Measurements from ENCODE around the gene MTRR. TPM values are rescaled to one million over a fixed set of nuclear protein-coding genes. Genes with fewer than 3 reads are reported as not detected.

MTRR gene
- total and polyA plus RNA-seq, 4 experiments from 2014 or later: 50.9 to 117 (median 102) TPM

DNA sequence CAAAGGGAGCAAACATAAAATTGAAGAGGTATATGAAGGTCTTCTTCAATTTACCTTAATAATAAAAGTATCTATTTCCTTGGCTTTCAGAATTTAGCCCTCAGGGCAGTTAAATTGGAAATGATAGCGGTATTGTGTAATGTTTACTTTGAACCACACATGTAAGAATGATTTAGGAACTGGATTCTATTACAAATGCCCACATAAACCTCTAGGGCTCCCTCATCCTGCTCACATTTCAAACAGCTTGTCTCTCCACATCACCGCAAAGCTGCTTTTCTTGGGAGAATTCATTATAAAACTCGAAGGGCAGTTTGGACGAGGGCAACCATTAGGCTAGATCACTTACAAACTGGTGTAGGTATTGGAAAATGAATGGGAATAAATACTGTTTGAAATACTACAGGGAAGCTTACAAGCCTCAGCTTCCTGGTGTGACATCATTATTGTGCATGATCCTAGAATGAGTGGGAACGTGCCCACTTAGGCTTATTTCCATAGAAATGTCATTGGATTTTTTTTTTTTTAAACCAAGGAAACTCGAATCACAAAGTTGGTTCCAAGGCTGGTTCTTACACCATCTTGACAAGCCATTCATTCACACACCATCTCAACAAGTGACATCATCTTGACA lies 47.3 kb downstream of the MTRR start:
- no peaks in the 10 kb centered on the region for H3K27me3 ChIP-seq (ENCODE audit: insufficient read depth, low read length)
- no peak overlapping the region for H3K27ac ChIP-seq (ENCODE audit: low read depth, low read length)
- DNase-seq: no peak
- no peaks in the 10 kb centered on the region for H3K4me1 ChIP-seq (ENCODE audit: insufficient read depth, low read length)
- no peak overlapping the region for H3K4me3 ChIP-seq (ENCODE audit: low read length in 2 of 2)
- H3K36me3 ChIP-seq (ENCODE audit: insufficient read depth, low read length): no peaks in the 10 kb centered on the region
- H3K27me3 Mint-ChIP-seq: peaks cover 2 to 8% of the 10 kb centered on the region in 2 donors
- intact Hi-C loops (cut with micrococcal nuclease): no loop called here
- H3K36me3 Mint-ChIP-seq: peaks cover 12 to 17% of the 10 kb centered on the region in 2 donors
- ChIA-PET POLR2A (ENCODE audit: partially characterized antibody) (no interaction called here), CTCF (ENCODE audit: partially characterized antibody) (no interaction called here)
- H3K9me3 Mint-ChIP-seq: peaks cover 6 to 42% (median 27%) of the 10 kb centered on the region in 8 donors
- no peak overlapping the region for H3K4me3 Mint-ChIP-seq
- no peak overlapping the region for H3K27ac Mint-ChIP-seq
- no peaks in the 10 kb centered on the region for H3K4me1 Mint-ChIP-seq
- H3K9me3 ChIP-seq (ENCODE audit: control insufficient read depth in 1 of 2, low read length in 2 of 2): no peaks in the 10 kb centered on the region

DNA sequence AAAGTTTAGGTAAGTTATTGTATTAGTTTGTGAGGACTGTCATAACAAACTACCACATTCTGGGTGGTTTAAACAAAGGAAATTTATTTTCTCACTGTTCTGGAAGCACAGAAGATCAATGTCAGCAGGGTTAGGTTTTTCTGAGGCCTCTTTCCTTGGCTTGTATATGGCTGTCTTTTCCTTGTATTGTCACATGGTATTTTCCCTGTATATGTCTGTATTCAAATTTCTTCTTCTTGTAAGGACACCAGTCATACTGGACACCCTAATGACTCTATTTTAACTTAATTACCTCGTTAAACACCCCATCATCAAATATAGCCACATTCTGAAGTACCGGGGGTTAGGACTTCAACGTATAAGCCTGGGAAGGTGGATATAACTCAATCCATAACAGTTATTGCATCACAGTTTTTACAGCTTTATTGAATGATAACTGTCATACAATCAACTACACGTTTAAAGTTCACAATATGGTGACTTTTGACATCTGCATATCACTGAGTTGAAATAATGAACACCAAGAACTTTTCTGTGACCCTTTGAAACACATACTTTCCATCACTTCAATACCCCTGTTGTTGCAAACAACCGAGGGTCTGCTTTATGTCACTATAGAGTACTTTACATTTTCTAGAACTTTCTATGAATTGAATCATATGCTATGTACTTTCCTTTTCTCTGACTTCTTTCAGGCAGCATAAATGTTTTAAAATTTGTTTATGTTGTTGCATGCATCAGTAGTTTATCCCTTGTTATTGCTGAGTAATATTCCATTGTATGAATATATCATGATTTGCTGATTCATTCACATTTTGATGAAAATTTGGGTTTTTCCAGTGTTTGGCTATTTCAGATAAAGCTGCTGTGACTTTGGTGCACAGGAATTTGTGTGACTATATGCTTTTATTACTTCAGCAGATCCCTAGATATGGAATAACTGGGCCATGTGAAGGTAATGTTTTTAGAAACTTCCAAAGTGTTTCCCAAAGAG lies 48.5 kb downstream of the MTRR start:
- Histone ChIP-seq H3K27me3 (ENCODE audit: insufficient read depth, low read length) (no peaks in the 10 kb centered on the region), H3K9me3 (ENCODE audit: control insufficient read depth in 1 of 2, low read length in 2 of 2) (no peaks in the 10 kb centered on the region), H3K4me1 (ENCODE audit: insufficient read depth, low read length) (no peaks in the 10 kb centered on the region), H3K4me3 (ENCODE audit: low read length in 2 of 2) (no peak overlapping the region), H3K36me3 (ENCODE audit: insufficient read depth, low read length) (no peaks in the 10 kb centered on the region), H3K27ac (ENCODE audit: low read depth, low read length) (no peak overlapping the region)
- POLR2A ChIA-PET (ENCODE audit: partially characterized antibody): no interaction called here
- no peaks in the 10 kb centered on the region for H3K4me1 Mint-ChIP-seq
- peaks cover 6 to 9% of the 10 kb centered on the region in 2 donors for H3K36me3 Mint-ChIP-seq
- CTCF ChIA-PET (ENCODE audit: partially characterized antibody): interaction anchor here (2.3 kb wide), 1 partner anchor 10 kb away, joined by 9 read pairs; no protein-coding TSS in a partner anchor
- H3K9me3 Mint-ChIP-seq: peaks cover 6 to 31% (median 22%) of the 10 kb centered on the region in 8 donors
- peaks cover 2 to 8% of the 10 kb centered on the region in 2 donors for H3K27me3 Mint-ChIP-seq
- DNase-seq: no peak
- H3K27ac Mint-ChIP-seq: no peak overlapping the region
- intact Hi-C loops (cut with micrococcal nuclease): no loop called here
- no peak overlapping the region for H3K4me3 Mint-ChIP-seq

- no peak overlapping the region for H3K4me3 ChIP-seq (ENCODE audit: low read length in 2 of 2)
- H3K36me3 ChIP-seq (ENCODE audit: insufficient read depth, low read length): no peaks in the 10 kb centered on the region
- POLR2A ChIA-PET (ENCODE audit: partially characterized antibody): no interaction called here
- no peaks in the 10 kb centered on the region for H3K9me3 ChIP-seq (ENCODE audit: control insufficient read depth in 1 of 2, low read length in 2 of 2)
- CTCF ChIA-PET (ENCODE audit: partially characterized antibody): interaction anchor here (1.3 kb wide), 1 partner anchor 10 kb away, joined by 3 read pairs; no protein-coding TSS in a partner anchor
- Mint-ChIP-seq H3K4me3 (no peak overlapping the region), H3K27me3 (peaks cover 3 to 12% of the 10 kb centered on the region in 2 donors), H3K27ac (no peak overlapping the region), H3K9me3 (no peaks in the 10 kb centered on the region), H3K36me3 (no peaks in the 10 kb centered on the region), H3K4me1 (peaks cover 0 to 5% (median 2%) of the 10 kb centered on the region in 4 donors)
- no peaks in the 10 kb centered on the region for H3K27me3 ChIP-seq (ENCODE audit: insufficient read depth, low read length)
- H3K27ac ChIP-seq (ENCODE audit: low read depth, low read length): no peak overlapping the region
- DNase-seq: no peak
- intact Hi-C loops (cut with micrococcal nuclease): loop anchor here (2.0 kb wide), 1 partner anchor 1619 kb away; no protein-coding TSS in a partner anchor
- H3K4me1 ChIP-seq (ENCODE audit: insufficient read depth, low read length): no peaks in the 10 kb centered on the region
These were observed 57.2 kb downstream of the MTRR start for GRCh38 chr5:7925961-7926695.

DNA sequence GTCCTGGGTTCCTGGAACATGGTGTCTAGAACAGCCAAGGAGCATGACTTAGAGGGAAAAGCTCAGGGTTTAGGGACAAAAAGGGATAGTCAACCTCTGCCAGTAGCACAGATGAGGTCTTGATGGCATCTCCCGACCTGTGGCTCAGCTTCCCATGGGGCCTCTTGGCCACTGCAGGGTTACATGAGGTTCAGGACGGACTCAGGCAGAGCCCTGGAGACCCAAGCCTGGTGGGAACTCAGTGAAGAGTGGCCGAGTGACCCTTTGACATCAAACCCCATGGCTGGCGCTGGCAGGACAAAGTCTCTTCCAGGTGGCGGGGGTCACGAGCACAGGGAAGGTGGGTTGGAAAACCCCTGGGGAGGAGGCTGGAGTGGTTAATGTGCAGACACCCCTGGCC lies 57.8 kb downstream of the MTRR start:
- H3K9me3 Mint-ChIP-seq: no peaks in the 10 kb centered on the region
- POLR2A ChIA-PET (ENCODE audit: partially characterized antibody): no interaction called here
- Histone ChIP-seq H3K4me1 (ENCODE audit: insufficient read depth, low read length) (no peaks in the 10 kb centered on the region), H3K9me3 (ENCODE audit: control insufficient read depth in 1 of 2, low read length in 2 of 2) (no peaks in the 10 kb centered on the region), H3K4me3 (ENCODE audit: low read length in 2 of 2) (no peak overlapping the region), H3K27me3 (ENCODE audit: insufficient read depth, low read length) (no peaks in the 10 kb centered on the region), H3K27ac (ENCODE audit: low read depth, low read length) (no peak overlapping the region), H3K36me3 (ENCODE audit: insufficient read depth, low read length) (no peaks in the 10 kb centered on the region)
- H3K4me3 Mint-ChIP-seq: no peak overlapping the region
- intact Hi-C loops (cut with micrococcal nuclease): loop anchor here (2.0 kb wide), 1 partner anchor 1618 kb away; no protein-coding TSS in a partner anchor
- CTCF ChIA-PET (ENCODE audit: partially characterized antibody): interaction anchor here (0.7 to 2.1 kb wide), 4 partner anchors 8 to 22 kb away, joined by 3 to 9 read pairs (median 3); no protein-coding TSS in a partner anchor
- H3K27me3 Mint-ChIP-seq: peaks cover 3 to 12% of the 10 kb centered on the region in 2 donors
- no peak overlapping the region for H3K27ac Mint-ChIP-seq
- peaks cover 0 to 5% (median 2%) of the 10 kb centered on the region in 4 donors for H3K4me1 Mint-ChIP-seq
- H3K36me3 Mint-ChIP-seq: no peaks in the 10 kb centered on the region
- no peak for DNase-seq

GRCh38 chr5:7927466-7928375 lies 58.8 kb downstream of the MTRR start:
- intact Hi-C loops (cut with micrococcal nuclease): loop anchor here (2.0 kb wide), 1 partner anchor 1617 kb away; no protein-coding TSS in a partner anchor
- peak in 4 of 5 donors; percentile 13 to 25 (median 18) for DNase-seq

GRCh38 chr5:7930011-7930410 lies 61.1 kb downstream of the MTRR start:
- ChIA-PET CTCF (ENCODE audit: partially characterized antibody) (interaction anchor here (3.9 kb wide), 1 partner anchor 9 kb away, joined by 28 read pairs; no protein-coding TSS in a partner anchor), POLR2A (ENCODE audit: partially characterized antibody) (no interaction called here)
- intact Hi-C loops (cut with micrococcal nuclease): no loop called here
- no peaks in the 10 kb centered on the region for H3K36me3 Mint-ChIP-seq
- H3K36me3 ChIP-seq (ENCODE audit: insufficient read depth, low read length): no peaks in the 10 kb centered on the region
- H3K27me3 ChIP-seq (ENCODE audit: insufficient read depth, low read length): no peaks in the 10 kb centered on the region
- H3K4me3 ChIP-seq (ENCODE audit: low read length in 2 of 2): no peak overlapping the region
- no peak for DNase-seq
- H3K27ac ChIP-seq (ENCODE audit: low read depth, low read length): no peak overlapping the region
- H3K27ac Mint-ChIP-seq: no peak overlapping the region
- peaks cover 0 to 2% (median 0%) of the 10 kb centered on the region in 8 donors for H3K9me3 Mint-ChIP-seq
- H3K4me1 ChIP-seq (ENCODE audit: insufficient read depth, low read length): no peaks in the 10 kb centered on the region
- no peaks in the 10 kb centered on the region for H3K9me3 ChIP-seq (ENCODE audit: control insufficient read depth in 1 of 2, low read length in 2 of 2)
- H3K4me3 Mint-ChIP-seq: no peak overlapping the region
- peaks cover 7 to 27% of the 10 kb centered on the region in 2 donors for H3K27me3 Mint-ChIP-seq
- peaks cover 0 to 5% (median 2%) of the 10 kb centered on the region in 4 donors for H3K4me1 Mint-ChIP-seq

More at GRCh38 chr5:7927466-7928375, 58.8 kb downstream of the MTRR start:
- H3K9me3 Mint-ChIP-seq: no peaks in the 10 kb centered on the region
- H3K4me3 Mint-ChIP-seq: no peak overlapping the region
- H3K9me3 ChIP-seq (ENCODE audit: control insufficient read depth in 1 of 2, low read length in 2 of 2): no peaks in the 10 kb centered on the region
- POLR2A ChIA-PET (ENCODE audit: partially characterized antibody): no interaction called here
- peaks cover 0 to 5% (median 2%) of the 10 kb centered on the region in 4 donors for H3K4me1 Mint-ChIP-seq
- H3K36me3 ChIP-seq (ENCODE audit: insufficient read depth, low read length): no peaks in the 10 kb centered on the region
- peaks cover 5 to 15% of the 10 kb centered on the region in 2 donors for H3K27me3 Mint-ChIP-seq
- no peaks in the 10 kb centered on the region for H3K4me1 ChIP-seq (ENCODE audit: insufficient read depth, low read length)
- no peak overlapping the region for H3K27ac ChIP-seq (ENCODE audit: low read depth, low read length)
- no peaks in the 10 kb centered on the region for H3K36me3 Mint-ChIP-seq
- H3K27me3 ChIP-seq (ENCODE audit: insufficient read depth, low read length): no peaks in the 10 kb centered on the region
- no peak overlapping the region for H3K4me3 ChIP-seq (ENCODE audit: low read length in 2 of 2)
- CTCF ChIA-PET (ENCODE audit: partially characterized antibody): interaction anchor here (0.7 to 3.9 kb wide), 10 partner anchors 9 to 1616 kb away, joined by 3 to 28 read pairs (median 3); no protein-coding TSS in a partner anchor
- no peak overlapping the region for H3K27ac Mint-ChIP-seq

Measured in CD4-positive, alpha-beta memory T cell (primary cell).